ENCODE measurements around the gene AGBL5. TPM values are rescaled to one million over a fixed set of nuclear protein-coding genes. Genes with fewer than 3 reads are reported as not detected.

Gene AGBL5
- total and polyA plus RNA-seq, 2 of the 13 experiments (the other 11 are each of a cell fraction or from before 2014, with no cell fraction given) = 55.9 to 73.3 TPM

DNA sequence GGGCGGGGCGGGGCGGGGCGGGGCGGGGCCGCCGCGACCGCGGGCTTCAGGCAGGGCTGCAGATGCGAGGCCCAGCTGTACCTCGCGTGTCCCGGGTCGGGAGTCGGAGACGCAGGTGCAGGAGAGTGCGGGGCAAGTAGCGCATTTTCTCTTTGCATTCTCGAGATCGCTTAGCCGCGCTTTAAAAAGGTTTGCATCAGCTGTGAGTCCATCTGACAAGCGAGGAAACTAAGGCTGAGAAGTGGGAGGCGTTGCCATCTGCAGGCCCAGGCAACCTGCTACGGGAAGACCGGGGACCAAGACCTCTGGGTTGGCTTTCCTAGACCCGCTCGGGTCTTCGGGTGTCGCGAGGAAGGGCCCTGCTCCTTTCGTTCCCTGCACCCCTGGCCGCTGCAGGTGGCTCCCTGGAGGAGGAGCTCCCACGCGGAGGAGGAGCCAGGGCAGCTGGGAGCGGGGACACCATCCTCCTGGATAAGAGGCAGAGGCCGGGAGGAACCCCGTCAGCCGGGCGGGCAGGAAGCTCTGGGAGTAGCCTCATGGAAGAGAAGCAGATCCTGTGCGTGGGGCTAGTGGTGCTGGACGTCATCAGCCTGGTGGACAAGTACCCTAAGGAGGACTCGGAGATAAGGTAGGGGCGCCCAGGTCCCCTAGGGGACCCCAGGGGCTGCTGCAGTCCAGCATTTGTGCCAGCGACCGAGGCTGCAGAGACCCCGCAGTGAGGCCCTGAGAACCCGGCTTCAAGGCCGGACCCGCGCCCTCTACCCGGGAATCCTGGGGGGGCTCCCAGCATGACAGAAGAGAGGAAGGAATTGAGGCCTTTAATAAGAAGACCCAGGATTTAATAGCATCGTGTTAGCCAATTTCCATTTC lies 35.5 kb downstream of the AGBL5 start, which contains the start of gene KHK (continued):
- TF ChIP-seq NFAT5 (CRISPR knock-in tag; IDR thresholded peaks at IDR 0.05) = no peak
- TF ChIP-seq CCDC6 (CRISPR knock-in tag; IDR thresholded peaks at IDR 0.05) = no peak; the same call in 1 of the 2 replicates
- TF ChIP-seq HNRNPK (IDR thresholded peaks at IDR 0.05; ENCODE audit: low read depth, low read length, poor library complexity, severe bottlenecking) = no peak
- TF ChIP-seq ZNF317 (CRISPR knock-in tag; IDR thresholded peaks at IDR 0.05) = peak; percentile 76; the same call in 1 of the 2 replicates
- no peak for TF ChIP-seq STAT6 (CRISPR knock-in tag; IDR thresholded peaks at IDR 0.05; ENCODE audit: borderline replicate concordance)
- no peak; the same call in 1 of the 2 replicates for TF ChIP-seq ZBTB49 (CRISPR knock-in tag; IDR thresholded peaks at IDR 0.05; ENCODE audit: borderline replicate concordance)
- 0 out of 2 replicates have a peak, but pooled peaks have one; percentile 10 for TF ChIP-seq KMT2B (CRISPR knock-in tag; IDR thresholded peaks at IDR 0.05)
- no peak; the same call in 1 of the 2 replicates for TF ChIP-seq ZNF234 (CRISPR knock-in tag; conservative IDR thresholded peaks at IDR 0.05)
- peak; percentile 50; the same call in 1 of the 2 replicates for TF ChIP-seq ZBTB39 (CRISPR knock-in tag; IDR thresholded peaks at IDR 0.05)
- no peak for TF ChIP-seq EP300 (IDR thresholded peaks at IDR 0.05; ENCODE audit: low read depth in 2 of 2, low read length in 2 of 2)
- TF ChIP-seq EP300 (CRISPR knock-in tag; IDR thresholded peaks at IDR 0.05; ENCODE audit: borderline replicate concordance) = no peak
- TF ChIP-seq ZNF20 (CRISPR knock-in tag; IDR thresholded peaks at IDR 0.05) = 0 out of 2 replicates have a peak, but pooled peaks have one; percentile 28
- no peak for TF ChIP-seq ZNF775 (CRISPR knock-in tag; IDR thresholded peaks at IDR 0.05; ENCODE audit: borderline replicate concordance)

Measured in HepG2 (cell line).